ENCODE measurements around the gene IL1R2.

- TF ChIP-seq CTCF (IDR thresholded peaks at IDR 0.05 in 4 of 5, conservative IDR thresholded peaks at IDR 0.05 in 1 of 5): no peak
- TF ChIP-seq POLR2A (IDR thresholded peaks at IDR 0.05): no peak
Observed at GRCh38 chr2:101995804-101996203, 4.0 kb downstream of the IL1R2 start.

Measured in gastrocnemius medialis (tissue), 4 donors.